ENCODE data around the gene BNIP3. TPM values are rescaled to one million over a fixed set of nuclear protein-coding genes. Genes with fewer than 3 reads are reported as not detected.

Gene BNIP3
- total and polyA plus RNA-seq, 2 of the 8 experiments (the other 6 are each of a cell fraction or from before 2014, with no cell fraction given) = 25.8 to 58.9 TPM

- ChIA-PET CTCF (ENCODE audit: partially characterized antibody) (interaction anchor here (1.4 kb wide), 2 partner anchors 9 to 89 kb away, joined by 3 to 9 read pairs; no protein-coding TSS in a partner anchor), POLR2A (ENCODE audit: partially characterized antibody) (no interaction called here)
- H2BK120ac ChIP-seq (replicated peaks; ENCODE audit: low read depth, low read length) = no peak overlapping the region
- H3K9ac ChIP-seq (replicated peaks in 1 of 4; ENCODE audit: extremely low read depth in 1 of 4, low read depth in 3 of 4, low read length in 3 of 4) = no peak overlapping the region
- H4K5ac ChIP-seq (ENCODE audit: insufficient read length, low read depth, low read length) = no peak overlapping the region
- H3K4me2 ChIP-seq (ENCODE audit: insufficient read depth in 1 of 2, low read depth in 2 of 2, low read length in 2 of 2) = no peak overlapping the region
- no peak overlapping the region for H4K91ac ChIP-seq (replicated peaks; ENCODE audit: insufficient read length, low read length)
- no peak overlapping the region for H3K23ac ChIP-seq (ENCODE audit: insufficient read length)
- H3K9me3 ChIP-seq (ENCODE audit: insufficient read depth in 2 of 2, low read depth in 1 of 2, low read length in 1 of 2) = no peaks in the 10 kb centered on the region; a peak in 1 of 4 replicates
- no peak overlapping the region for H3K4me3 ChIP-seq (ENCODE audit: extremely low read depth in 1 of 4, insufficient read depth in 2 of 4, low read depth in 3 of 4, low read length in 4 of 4)
- peaks cover 7 to 70% of the 10 kb centered on the region in 2 experiments for H3K79me2 ChIP-seq (ENCODE audit: control insufficient read depth in 1 of 2, insufficient read depth in 2 of 2, low read length in 2 of 2)
- peaks cover 0 to 11% (median 7%) of the 10 kb centered on the region in 4 experiments; a peak in 5 of 8 replicates for H3K36me3 ChIP-seq (ENCODE audit: control insufficient read depth in 2 of 4, insufficient read depth in 4 of 4, low read length in 3 of 4)
- no peaks in the 10 kb centered on the region for H3K23me2 ChIP-seq (ENCODE audit: low read depth, low read length)
- H4K8ac ChIP-seq (ENCODE audit: extremely low read depth, insufficient read depth, low read length) = no peak overlapping the region
- H2AK5ac ChIP-seq (ENCODE audit: low read depth, low read length) = no peak overlapping the region
- no peaks in the 10 kb centered on the region for H3K27me3 ChIP-seq (replicated peaks in 1 of 4; ENCODE audit: control insufficient read depth in 3 of 4, extremely low read depth in 1 of 4, insufficient read depth in 3 of 4, low read length in 3 of 4)
- no peak overlapping the region for H2BK5ac ChIP-seq (ENCODE audit: low read depth, low read length)
- no peak overlapping the region for H2BK15ac ChIP-seq (ENCODE audit: low read length)
- H2BK12ac ChIP-seq (ENCODE audit: low read depth, low read length) = no peak overlapping the region
- FAIRE-seq (no peak), DNase-seq (ENCODE audit: low read depth in 1 of 2, low spot score in 2 of 2) (no peak)
- no peak overlapping the region for H3K4ac ChIP-seq (replicated peaks; ENCODE audit: insufficient read length, low read depth, low read length)
- H3K14ac ChIP-seq (ENCODE audit: insufficient read length) = no peak overlapping the region
- no peak overlapping the region for H3K56ac ChIP-seq (replicated peaks; ENCODE audit: insufficient read length, low read depth, low read length)
- H3K27ac ChIP-seq (ENCODE audit: low read depth, low read length) = no peak overlapping the region
- H4K20me1 ChIP-seq (replicated peaks in 1 of 2; ENCODE audit: control insufficient read depth in 1 of 2, insufficient read depth in 2 of 2, low read length in 2 of 2) = peaks cover 21 to 24% of the 10 kb centered on the region in 2 experiments
- no peak overlapping the region for H2BK20ac ChIP-seq (ENCODE audit: low read length)
- H3K4me1 ChIP-seq (replicated peaks in 1 of 4; ENCODE audit: control insufficient read depth in 3 of 4, insufficient read depth in 4 of 4, low read length in 3 of 4) = peaks cover 0 to 21% (median 9%) of the 10 kb centered on the region in 4 experiments; a peak in 4 of 7 replicates
- H3K18ac ChIP-seq (ENCODE audit: extremely low read depth, low read length) = no peak overlapping the region
- peaks cover 35% of the 10 kb centered on the region for H3K79me1 ChIP-seq (ENCODE audit: low read depth, low read length)
- H2AFZ ChIP-seq (ENCODE audit: low read length) = no peak overlapping the region
- 81% methylated on average over 2 of the region's 2 CpGs; no CpG with 5 or more reads in 1 of the 2 experiments for WGBS, 2 experiments (ENCODE audit: extremely low coverage in 1 of 2, insufficient coverage in 1 of 2, insufficient read length in 1 of 2, insufficient replicate concordance in 2 of 2, low coverage in 1 of 2, low lambda C conversion rate in 2 of 2, missing lambda C conversion rate in 1 of 2)
- TF ChIP-seq POU5F1 (IDR thresholded peaks at IDR 0.05; ENCODE audit: low read depth, low read length) (no peak), HDAC6 (IDR thresholded peaks at IDR 0.05; ENCODE audit: low read depth, low read length) (no peak), TCF12 (IDR thresholded peaks at IDR 0.05; ENCODE audit: low read depth, low read length) (no peak), TAF1 (IDR thresholded peaks at IDR 0.05; ENCODE audit: low read depth, low read length) (no peak)
These were observed 48.0 kb downstream of the BNIP3 start for GRCh38 chr10:131933696-131934086.
